Erythroblast (primary cell): ENCODE data around the gene PTPN13.
A peak's percentile ranks its signal among the peaks of the same experiment; 100 is the strongest.
"Not testable (repeated sequence)": the region's sequence is repeated elsewhere in the genome, so short reads cannot be mapped to it uniquely, and the experiment has no call there.

ENCODE experiments used
- DNase-seq, 2 experiments: peaks; one replicate each; lab custom pipeline; 2025; lab: John Stamatoyannopoulos, UW
- GATA1 ChIP-seq: IDR thresholded peaks from 2 replicates; pipeline ENCODE4 v1.6.1; 2011; ENCODE audit warnings: low read depth, mild to moderate bottlenecking, control low read depth, low read length, moderate library complexity
- POLR2A ChIP-seq: IDR thresholded peaks from 2 replicates; pipeline ENCODE4 v1.6.1; 2011; ENCODE audit warnings: mild to moderate bottlenecking, low read length

Gene PTPN13

DNA sequence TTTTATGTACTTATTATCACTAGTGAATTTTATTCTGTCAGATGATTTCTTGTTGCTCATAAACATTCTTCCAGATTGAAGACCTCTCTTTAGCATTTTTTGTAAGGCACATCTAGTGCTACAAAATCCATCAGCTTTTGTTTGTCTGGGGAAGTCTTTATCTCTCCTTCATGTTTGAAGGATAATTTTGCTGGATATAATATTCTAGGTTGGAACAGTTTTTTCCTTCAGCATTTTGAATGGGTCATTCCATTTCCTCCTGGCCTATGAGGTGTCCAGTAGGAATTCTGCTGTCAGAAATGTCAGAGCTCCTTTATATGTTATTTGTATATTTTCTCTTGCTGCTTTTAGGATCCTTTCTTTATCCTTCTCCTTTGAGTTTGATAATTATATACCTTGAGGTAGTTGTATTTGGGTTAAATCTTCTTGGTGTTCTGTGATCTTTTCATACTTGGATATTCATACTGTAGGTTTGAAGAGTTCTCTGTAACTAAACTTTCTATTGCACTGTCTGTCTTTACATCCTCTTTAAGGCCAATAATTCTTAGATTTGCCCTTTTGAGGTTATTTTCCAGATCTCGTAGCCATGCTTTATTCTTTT is 58.3 kb downstream of the PTPN13 start:
- TF ChIP-seq GATA1 (no peak), POLR2A (no peak)
- no peak for DNase-seq

DNA sequence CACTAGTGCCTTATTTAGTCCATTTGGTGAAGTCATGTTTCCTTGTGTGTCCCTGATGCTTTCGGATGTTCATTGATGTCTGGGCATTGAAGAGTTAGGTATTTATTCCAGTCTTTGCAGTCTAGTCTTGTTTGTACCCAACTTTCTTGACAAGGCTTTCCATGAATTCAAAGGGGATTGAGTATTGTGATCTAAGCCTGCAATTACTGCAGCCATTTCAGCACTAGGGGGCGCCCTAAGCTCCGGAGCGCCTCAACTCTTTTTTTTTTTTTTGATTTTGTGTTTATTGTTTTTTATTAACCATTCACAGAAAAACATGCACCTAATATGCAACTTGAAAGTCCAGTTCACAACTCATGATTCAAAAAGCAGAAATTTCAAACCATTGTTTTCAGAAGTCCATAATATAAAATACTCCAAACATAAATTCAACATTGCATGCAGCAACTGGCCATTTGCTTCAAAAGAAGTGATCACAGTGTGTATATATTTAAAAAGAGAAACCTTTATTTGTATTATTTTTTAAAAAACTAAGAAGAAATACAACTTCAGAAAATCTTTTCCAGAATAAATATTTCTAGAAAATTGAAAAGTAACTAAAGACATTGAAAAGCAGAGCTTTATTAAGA is 59.2 kb downstream of the PTPN13 start:
- TF ChIP-seq GATA1 (no peak), POLR2A (no peak)
- DNase-seq = peak; percentile 25 to 42

DNA sequence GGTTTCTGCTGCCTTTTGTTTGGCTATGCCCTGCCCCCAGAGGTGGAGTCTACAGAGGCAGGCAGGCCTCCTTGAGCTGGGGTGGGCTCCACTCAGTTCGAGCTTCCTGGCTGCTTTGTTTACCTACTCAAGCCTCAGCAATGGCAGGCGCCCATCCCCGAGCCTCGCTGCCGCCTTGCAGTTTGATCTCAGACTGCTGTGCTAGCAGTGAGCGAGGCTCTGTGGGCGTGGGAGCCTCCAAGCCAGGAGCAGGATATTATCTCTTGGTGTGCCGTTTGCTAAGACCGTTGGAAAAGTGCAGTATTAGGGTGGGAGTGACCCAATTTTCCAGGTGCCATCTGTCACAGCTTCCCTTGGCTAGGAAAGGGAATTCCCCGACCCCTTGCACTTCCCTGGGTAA is 62.7 kb downstream of the PTPN13 start:
- DNase-seq = not testable (repeated sequence)

DNA sequence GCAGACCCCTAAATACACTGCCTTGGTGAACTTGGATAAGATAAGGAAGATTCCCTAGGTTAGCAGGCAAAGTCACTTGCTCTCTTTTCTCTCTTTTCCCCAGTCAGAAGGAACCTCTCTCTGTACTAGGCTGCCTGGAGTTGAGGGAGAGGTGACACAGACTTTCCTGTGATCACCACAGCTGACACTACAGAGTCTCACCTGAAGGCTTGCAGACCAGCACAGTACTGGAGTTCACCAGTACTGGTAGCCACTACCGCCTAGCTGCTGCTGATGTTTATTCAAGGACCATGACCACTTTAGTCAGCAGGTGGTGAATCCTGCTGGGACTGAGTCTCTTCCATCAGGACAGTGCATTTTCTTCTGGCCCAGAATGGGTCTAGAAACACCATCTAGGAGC is 63.3 kb downstream of the PTPN13 start:
- no peak for DNase-seq
- TF ChIP-seq POLR2A (no peak), GATA1 (no peak)

DNA sequence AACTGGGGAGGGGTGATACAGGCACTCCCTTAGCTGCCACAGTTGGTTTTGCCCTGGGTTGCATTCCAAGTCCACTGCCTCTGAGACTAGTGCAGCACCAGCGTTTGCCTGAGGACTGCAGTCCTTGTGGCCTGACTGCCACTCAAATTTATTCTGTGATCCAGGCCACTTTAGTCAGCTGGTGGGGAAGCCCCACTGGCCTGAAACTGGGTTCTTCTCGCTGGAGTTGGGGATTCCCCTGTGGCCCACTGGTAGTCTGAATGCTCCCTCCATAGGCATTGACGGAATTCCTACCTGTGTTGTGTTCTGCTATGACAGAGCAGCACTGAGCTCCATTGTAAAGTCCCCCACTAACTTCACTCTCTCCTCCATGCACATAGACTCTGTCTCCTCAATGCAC is 63.8 kb downstream of the PTPN13 start:
- TF ChIP-seq POLR2A (no peak), GATA1 (no peak)
- no peak for DNase-seq

DNA sequence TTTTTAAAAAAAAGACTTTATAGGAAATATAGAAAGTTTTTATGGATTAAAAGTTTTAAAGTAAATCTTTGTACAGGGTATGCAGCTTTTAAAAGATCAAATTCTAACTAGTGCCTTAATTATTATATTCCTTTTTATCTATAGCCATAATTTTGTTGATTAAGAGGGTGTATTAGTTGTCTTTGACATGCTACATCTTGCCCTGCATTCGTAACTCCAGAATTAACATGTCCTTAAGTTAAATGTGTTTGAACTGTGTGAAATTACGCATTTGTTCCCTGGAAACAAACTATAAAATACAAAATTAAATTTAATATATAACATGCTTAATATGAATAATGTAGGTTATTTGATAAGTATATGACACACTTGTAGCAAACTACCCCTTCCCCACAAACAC is 66.3 kb downstream of the PTPN13 start:
- no peak for DNase-seq

DNA sequence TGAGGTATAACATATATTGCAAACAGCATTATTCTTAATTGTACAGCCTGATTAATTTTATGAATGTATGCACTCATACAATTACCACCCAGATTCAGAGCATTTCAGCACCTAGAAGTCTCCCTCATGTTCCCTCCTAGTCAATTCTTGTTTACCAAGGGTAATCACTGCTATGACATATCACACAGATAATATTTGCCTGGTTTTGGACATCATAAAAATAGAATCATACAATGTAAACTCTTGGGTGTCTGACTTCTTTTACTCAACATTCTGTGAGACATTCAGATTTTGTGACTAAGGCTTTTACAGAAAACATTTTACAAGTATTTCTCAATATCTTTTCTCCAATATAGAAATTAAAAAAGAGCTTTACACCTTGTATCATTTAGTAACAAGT is 66.9 kb downstream of the PTPN13 start:
- TF ChIP-seq GATA1 (no peak), POLR2A (no peak)
- DNase-seq = no peak

More for the DNA sequence above, 66.3 kb downstream of the PTPN13 start:
- TF ChIP-seq GATA1 = no peak
- TF ChIP-seq POLR2A = no peak

DNA sequence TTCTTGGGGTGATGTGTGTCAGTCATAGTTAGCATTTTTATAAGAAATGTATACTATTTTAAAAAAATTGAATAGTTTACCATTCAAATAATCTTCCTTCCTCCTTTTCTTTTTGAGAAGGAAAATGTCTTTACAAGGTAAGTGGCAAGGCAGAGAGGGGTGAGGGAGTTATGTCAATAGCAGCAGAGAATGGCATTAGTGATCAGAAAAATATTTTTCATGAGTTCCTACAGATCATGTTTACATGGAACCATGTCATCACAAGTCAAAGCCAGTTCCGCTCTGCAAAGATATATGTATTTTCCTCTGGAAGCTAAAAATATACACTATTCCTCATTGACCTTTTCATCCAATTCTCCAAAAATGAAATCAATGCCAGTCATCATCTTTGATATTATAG is 67.3 kb downstream of the PTPN13 start:
- no peak for TF ChIP-seq POLR2A
- no peak for TF ChIP-seq GATA1
- no peak for DNase-seq

DNA sequence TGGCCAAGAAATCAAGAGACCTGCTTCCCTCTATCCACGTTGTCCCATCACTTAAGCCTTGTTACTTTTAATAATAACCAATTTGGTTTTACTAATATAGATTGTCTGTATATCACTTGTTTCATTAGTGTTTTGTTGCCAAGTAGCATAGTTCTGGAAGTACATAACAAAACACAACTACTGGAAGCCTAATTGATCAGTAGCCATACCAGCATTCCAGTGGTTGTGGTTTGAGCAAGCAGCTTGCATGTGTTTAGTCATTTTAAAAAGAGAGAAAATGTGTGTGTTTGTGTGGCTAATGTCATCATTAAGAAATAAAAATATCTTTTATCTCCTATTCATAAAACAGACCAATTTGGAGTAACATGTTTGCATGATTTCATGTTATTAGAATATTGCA is 70.8 kb downstream of the PTPN13 start:
- TF ChIP-seq POLR2A = no peak
- TF ChIP-seq GATA1 = no peak
- no peak for DNase-seq

DNA sequence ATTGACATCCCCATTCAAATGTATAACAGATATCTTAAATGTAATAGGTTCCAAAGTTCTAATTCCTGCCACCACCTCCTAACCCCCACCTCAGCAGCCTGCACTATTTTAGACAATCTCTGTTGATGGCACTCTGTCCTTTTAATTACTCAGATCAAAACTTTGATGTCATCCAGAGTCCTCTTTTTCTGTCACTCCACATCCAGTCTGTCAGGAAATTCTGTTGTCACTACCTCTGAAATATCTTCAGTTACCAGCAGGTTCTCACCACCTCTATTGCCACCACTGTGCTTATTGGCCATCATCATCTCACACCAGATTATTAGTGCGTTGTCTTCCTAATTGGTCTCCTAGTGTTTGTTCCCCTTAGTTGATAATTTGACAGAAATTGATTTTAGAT is 76.2 kb downstream of the PTPN13 start:
- DNase-seq = no peak
- TF ChIP-seq GATA1 = no peak
- no peak for TF ChIP-seq POLR2A

DNA sequence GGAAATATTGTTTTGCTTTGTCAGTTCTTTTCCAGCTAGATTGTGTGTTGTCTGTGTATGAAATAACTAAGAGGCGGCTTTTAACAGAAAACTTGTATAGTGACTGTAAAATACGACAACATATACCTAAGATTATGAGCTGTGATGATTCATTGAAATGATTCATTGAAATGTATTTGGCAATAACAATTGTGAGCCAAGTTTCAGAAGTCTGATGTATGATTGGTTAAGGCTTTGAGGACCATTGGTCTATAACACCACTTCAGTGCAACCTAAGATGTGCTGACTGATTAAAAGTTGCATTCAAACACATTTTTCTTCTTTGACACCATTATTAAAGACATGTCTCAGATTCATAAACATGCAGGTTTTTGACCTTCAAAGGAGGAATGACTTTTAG is 76.6 kb downstream of the PTPN13 start:
- no peak for TF ChIP-seq POLR2A
- no peak for TF ChIP-seq GATA1
- no peak for DNase-seq

DNA sequence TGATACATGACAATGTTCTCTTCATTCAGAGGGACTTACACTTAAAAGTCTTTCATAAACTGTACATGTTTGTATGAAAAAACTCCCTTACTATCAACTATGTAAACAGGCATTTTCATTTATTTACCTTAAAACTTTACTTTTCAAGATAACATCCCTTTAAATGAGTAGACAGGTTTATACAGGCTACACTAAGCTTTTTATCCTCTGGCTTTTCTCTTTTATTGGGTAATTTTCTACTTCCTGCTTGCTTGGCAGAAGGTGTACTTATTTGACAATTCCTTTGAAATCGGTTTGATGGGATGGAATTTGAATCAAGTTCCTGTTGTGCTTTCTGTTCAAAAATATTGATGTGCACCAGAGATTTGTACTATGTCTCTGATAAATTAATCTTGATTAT is 81.4 kb downstream of the PTPN13 start:
- no peak for DNase-seq
- TF ChIP-seq POLR2A = no peak
- TF ChIP-seq GATA1 = no peak

DNA sequence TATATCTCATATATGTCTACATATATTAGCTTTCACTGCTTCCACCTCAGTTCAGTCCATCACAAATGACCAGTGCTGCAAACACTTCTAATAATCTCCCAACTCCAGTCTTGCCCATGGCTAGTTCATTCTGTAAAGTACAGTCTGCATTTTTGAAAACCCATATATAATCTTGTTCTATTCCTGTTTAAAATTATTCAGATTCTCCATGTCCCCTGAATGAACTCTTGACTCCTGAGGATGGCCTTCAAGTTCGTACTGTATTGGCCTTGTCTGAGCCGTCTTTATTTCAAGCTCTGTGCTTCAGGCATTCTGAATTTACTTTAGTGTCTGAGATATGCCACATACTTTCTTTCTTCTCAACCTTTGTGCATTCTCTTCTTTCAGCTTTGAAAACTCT is 84.7 kb downstream of the PTPN13 start:
- no peak for DNase-seq
- TF ChIP-seq POLR2A (no peak), GATA1 (no peak)

DNA sequence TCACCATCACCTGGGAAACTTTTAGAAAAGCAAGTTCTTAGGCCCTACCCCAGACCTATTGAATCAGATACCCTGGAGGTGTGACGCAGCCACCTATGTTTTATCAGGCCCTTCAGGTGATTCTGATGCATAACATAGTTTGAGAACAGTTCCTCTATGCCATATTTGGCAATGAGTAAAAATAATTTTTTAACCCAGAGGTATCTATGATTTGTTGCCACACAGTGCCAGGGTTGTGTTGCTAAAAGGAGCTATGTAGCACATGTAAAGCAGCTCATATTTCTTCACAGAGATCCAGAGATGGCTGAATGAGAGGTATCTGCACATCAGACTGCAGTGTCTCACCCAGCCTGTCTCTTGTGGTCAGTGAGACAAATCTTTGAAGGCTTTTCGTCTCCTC is 85.3 kb downstream of the PTPN13 start:
- TF ChIP-seq POLR2A = no peak
- TF ChIP-seq GATA1 = no peak
- DNase-seq = no peak

DNA sequence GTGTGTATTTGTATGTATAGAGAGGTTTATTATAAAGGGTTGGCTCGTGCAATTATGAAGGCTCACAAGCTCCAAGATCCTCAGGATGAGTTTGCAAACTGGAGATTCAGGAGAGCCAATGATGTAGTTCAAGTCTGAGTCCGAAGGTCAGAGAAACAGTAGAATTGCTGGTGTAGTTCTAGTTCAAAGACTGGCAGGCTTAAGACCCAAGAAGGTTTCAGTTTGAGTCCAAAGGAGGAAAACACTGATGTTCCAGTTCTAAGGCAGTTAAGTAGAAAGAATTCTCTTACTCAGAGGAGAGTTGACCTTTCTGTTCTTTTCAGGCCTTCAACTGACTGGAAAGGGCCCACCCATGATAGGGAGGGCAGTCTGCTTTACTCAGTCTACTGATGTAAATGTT is 89.1 kb downstream of the PTPN13 start:
- TF ChIP-seq POLR2A (no peak), GATA1 (no peak)
- no peak for DNase-seq
